K562 (cell line): ENCODE data around the gene VILL. TPM values are rescaled to one million over a fixed set of nuclear protein-coding genes. Genes with fewer than 3 reads are reported as not detected.

Experiments used
- ATF4 ChIP-seq: fragments of 450-650 bp; formaldehyde crosslinking; IDR thresholded peaks from 2 replicates; pipeline ENCODE4 v1.4.0; 2022; ENCODE audit warnings: mild to moderate bottlenecking, moderate library complexity
- ATF6 ChIP-seq: sonication (generic); formaldehyde crosslinking; IDR thresholded peaks from 2 replicates; pipeline ENCODE4 v1.4.0; 2020; ENCODE audit warnings: mild to moderate bottlenecking, missing genetic modification reagents
- BHLHE40 ChIP-seq: IDR thresholded peaks from 2 replicates; pipeline ENCODE4 v1.6.1; 2011; ENCODE audit warnings: low read length, improper control_type of control experiment
- CBX5 ChIP-seq: IDR thresholded peaks from 2 replicates; pipeline ENCODE4 v1.6.1; 2014; ENCODE audit warnings: low read depth, borderline replicate concordance
- CREB1 ChIP-seq, 2 experiments: sonication (generic) in 1 of 2; formaldehyde crosslinking in 1 of 2; IDR thresholded peaks; 2 replicates each; pipeline versions ENCODE4 v1.6.1 to v1.8.0; 2012 to 2022; ENCODE audit warnings: inconsistent platforms in 1 of 2, mild to moderate bottlenecking in 1 of 2, missing genetic modification reagents in 1 of 2, moderate library complexity in 1 of 2
- DACH1 ChIP-seq: fragments of 450-650 bp; IDR thresholded peaks from 2 replicates; pipeline ENCODE4 v1.6.1; 2018; ENCODE audit not compliant: partially characterized antibody
- FOXJ2 ChIP-seq: fragments of 200-800 bp; sonication (Bioruptor generic); IDR thresholded peaks from 2 replicates; pipeline ENCODE4 v1.6.1; 2016; ENCODE audit warnings: missing genetic modification characterization, missing compliant biosample characterization
- HDAC1 ChIP-seq, 2 experiments: fragments of 450-650 bp; IDR thresholded peaks; 2 replicates each; pipeline ENCODE4 v1.6.1; 2016 to 2017; ENCODE audit warnings: inconsistent platforms in 1 of 2, mild to moderate bottlenecking in 1 of 2, moderate library complexity in 1 of 2
- HNRNPUL1 ChIP-seq: fragments of 200-400 bp; formaldehyde crosslinking; IDR thresholded peaks from 2 replicates; pipeline ENCODE4 v1.6.1; 2017; ENCODE audit warnings: low read length
- IRF1 ChIP-seq: sonication (generic); formaldehyde crosslinking; IDR thresholded peaks from 2 replicates; pipeline ENCODE4 v1.8.0; 2022; ENCODE audit warnings: missing genetic modification reagents, mild to moderate bottlenecking, borderline replicate concordance
- KLF13 ChIP-seq: fragments of 450-650 bp; IDR thresholded peaks from 2 replicates; pipeline ENCODE4 v1.6.1; 2016; ENCODE audit warnings: missing genetic modification characterization, low read depth, mild to moderate bottlenecking, missing compliant biosample characterization, moderate library complexity, borderline replicate concordance
- POLR2H ChIP-seq: IDR thresholded peaks from 2 replicates; pipeline ENCODE4 v1.6.1; 2016; ENCODE audit warnings: missing genetic modification characterization, low read depth, mild to moderate bottlenecking, control low read depth, missing compliant biosample characterization, moderate library complexity
- RAD21 ChIP-seq, 2 experiments: fragments of 250-450 bp in 1 of 2; fragments of 450-650 bp in 1 of 2; sonication (Bioruptor Pico) in 1 of 2; formaldehyde crosslinking in 1 of 2; IDR thresholded peaks in 1 of 2; conservative IDR thresholded peaks in 1 of 2; 2 replicates each; pipeline versions ENCODE4 v1.4.0 to v1.8.0; 2020 to 2022; ENCODE audit warnings: mild to moderate bottlenecking in 2 of 2, moderate library complexity in 1 of 2
- SAP30 ChIP-seq: fragments of 200-600 bp; sonication (generic); IDR thresholded peaks from 2 replicates; pipeline ENCODE4 v1.6.1; 2012; ENCODE audit warnings: borderline replicate concordance, low read depth, mild to moderate bottlenecking, moderate library complexity, low read length, control low read depth, inconsistent platforms; ENCODE audit not compliant: insufficient read depth, poor library complexity, severe bottlenecking
- TARDBP ChIP-seq: fragments of 450-650 bp; IDR thresholded peaks from 2 replicates; pipeline ENCODE4 v1.6.1; 2016
- ZNF311 ChIP-seq: fragments of 250-450 bp; sonication (Bioruptor Pico); IDR thresholded peaks from 2 replicates; pipeline ENCODE4 v1.4.0; 2020; ENCODE audit warnings: mild to moderate bottlenecking, moderate library complexity
- ZNF77 ChIP-seq: fragments of 250-450 bp; sonication (Bioruptor Pico); IDR thresholded peaks from 2 replicates; pipeline ENCODE4 v1.5.0; 2020
- polyA plus RNA-seq, 8 experiments: library from polyadenylated mRNA; depleted of rRNA in 4 of 8; stranded (reverse) in 5 of 8; unstranded in 3 of 8; fragments of >200 nt; fragmentation: Nextera tagmentation in 2 of 8; fragmentation: Illumina TruSeq in 1 of 8; extraction: Ambion mirVana in 2 of 8; extraction: Trizol in 1 of 8; gene quantifications; 2 replicates each; pipeline versions ENCODE4 v1.2.1 to v1.2.3, GENCODE V29; 2011 to 2014; ENCODE audit warnings: inconsistent platforms in 1 of 8, missing spikeins in 1 of 8
- total RNA-seq, 7 experiments: library from RNA; depleted of rRNA in 6 of 7; stranded (reverse); fragments of >200 nt in 6 of 7; fragmentation: Illumina TruSeq in 2 of 7; extraction: Trizol in 2 of 7; gene quantifications; 2 replicates each; pipeline versions ENCODE4 v1.2.1 to v1.2.3, GENCODE V29; 2011 to 2021; ENCODE audit warnings: low replicate concordance in 1 of 7
- TF ChIP-seq, protein P1 (sequence below): fragments of 250-450 bp; sonication (Bioruptor Pico); IDR thresholded peaks from 2 replicates; pipeline ENCODE4 v1.5.0; 2021
- TF ChIP-seq, protein P2 (sequence below), 2 experiments: fragments of 200-800 bp in 1 of 2; sonication (Bioruptor generic) in 1 of 2; sonication (generic) in 1 of 2; formaldehyde crosslinking in 1 of 2; IDR thresholded peaks in 1 of 2; conservative IDR thresholded peaks in 1 of 2; 2 replicates each; pipeline versions ENCODE4 v1.5.0 to v1.6.1; 2016 to 2020; ENCODE audit warnings: missing compliant biosample characterization in 1 of 2, missing genetic modification characterization in 1 of 2, missing genetic modification reagents in 1 of 2

VILL gene
- total and polyA plus RNA-seq, 9 of the 15 experiments (the other 6 are each of a cell fraction or from before 2014, with no cell fraction given): 0.11 to 16.0 (median 8.8) TPM

DNA sequence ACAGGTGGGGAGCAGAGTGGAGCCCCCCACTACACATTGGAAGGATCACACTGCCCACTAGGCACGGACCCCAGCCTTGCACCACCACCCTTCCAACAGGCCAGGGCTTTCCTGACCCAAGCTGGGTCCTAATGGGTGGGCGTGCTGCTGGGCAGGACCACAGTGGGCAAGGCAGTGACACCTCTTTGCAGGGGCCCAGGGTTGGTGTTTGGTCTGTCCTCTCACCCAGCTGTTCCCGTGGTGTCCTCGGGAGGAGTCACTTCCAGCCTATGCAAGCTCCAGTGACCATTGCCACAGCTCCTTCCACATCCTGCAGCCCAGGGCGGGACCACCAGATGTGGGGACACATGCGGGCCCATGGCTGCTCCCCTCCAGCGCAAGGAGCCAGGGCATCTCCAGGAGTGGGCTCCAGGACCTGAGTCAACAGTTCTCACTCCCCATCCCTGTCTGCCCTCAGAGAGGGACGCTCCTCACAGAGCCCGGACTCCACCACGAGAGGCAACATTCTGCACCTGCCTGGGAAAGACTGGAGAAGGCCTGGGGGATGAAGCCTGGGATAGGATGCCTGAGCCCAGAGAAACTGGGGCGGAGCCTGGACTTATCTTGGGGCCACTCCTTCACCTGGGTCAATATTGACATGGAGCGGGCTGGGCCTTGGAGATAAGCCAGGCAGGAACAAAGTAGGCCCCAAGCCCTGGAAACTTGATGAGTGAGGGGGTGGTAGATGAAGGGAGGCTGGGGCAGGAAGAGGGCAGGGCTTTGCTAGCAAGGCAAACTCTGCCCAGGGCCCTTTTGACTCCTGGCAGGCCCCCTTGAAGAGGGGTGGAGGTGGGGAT is 3.9 kb upstream of the VILL start (continued):
- TF ChIP-seq DACH1: peak; percentile 75
- TF ChIP-seq ZNF77 (CRISPR knock-in tag): no peak
- no peak for TF ChIP-seq SAP30
- TF ChIP-seq ZNF311 (CRISPR knock-in tag): no peak; the same call in none of the 2 replicates
- peak; percentile 15; the same call in 1 of the 2 replicates for TF ChIP-seq KLF13 (tag)
- TF ChIP-seq, protein P1, sequence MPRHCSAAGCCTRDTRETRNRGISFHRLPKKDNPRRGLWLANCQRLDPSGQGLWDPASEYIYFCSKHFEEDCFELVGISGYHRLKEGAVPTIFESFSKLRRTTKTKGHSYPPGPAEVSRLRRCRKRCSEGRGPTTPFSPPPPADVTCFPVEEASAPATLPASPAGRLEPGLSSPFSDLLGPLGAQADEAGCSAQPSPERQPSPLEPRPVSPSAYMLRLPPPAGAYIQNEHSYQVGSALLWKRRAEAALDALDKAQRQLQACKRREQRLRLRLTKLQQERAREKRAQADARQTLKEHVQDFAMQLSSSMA: no peak
- peak; percentile 27; the same call in 1 of the 2 replicates for TF ChIP-seq HNRNPUL1
- TF ChIP-seq TARDBP: peak; percentile 98
- TF ChIP-seq BHLHE40: peak; percentile 75
- peak; percentile 73; the same call in 1 of the 2 replicates for TF ChIP-seq CREB1 (IDR thresholded peaks at IDR 0.05)
- TF ChIP-seq CREB1 (CRISPR knock-in tag; IDR thresholded peaks at IDR 0.05): peak; percentile 43; the same call in 1 of the 2 replicates
- TF ChIP-seq ATF4 (CRISPR knock-in tag): peak; percentile 54
- TF ChIP-seq HDAC1 (IDR thresholded peaks at IDR 0.05): peak; percentile 48 to 90; a peak in 2 of 4 replicates
- TF ChIP-seq RAD21 (CRISPR knock-in tag; conservative IDR thresholded peaks at IDR 0.05 in 1 of 2, IDR thresholded peaks at IDR 0.05 in 1 of 2): peak in 1 of 2 experiments; percentile 28; a peak in 2 of 4 replicates
- TF ChIP-seq CBX5: peak; percentile 79; the same call in 1 of the 2 replicates
- TF ChIP-seq POLR2H (tag): no peak
- TF ChIP-seq, protein P2, sequence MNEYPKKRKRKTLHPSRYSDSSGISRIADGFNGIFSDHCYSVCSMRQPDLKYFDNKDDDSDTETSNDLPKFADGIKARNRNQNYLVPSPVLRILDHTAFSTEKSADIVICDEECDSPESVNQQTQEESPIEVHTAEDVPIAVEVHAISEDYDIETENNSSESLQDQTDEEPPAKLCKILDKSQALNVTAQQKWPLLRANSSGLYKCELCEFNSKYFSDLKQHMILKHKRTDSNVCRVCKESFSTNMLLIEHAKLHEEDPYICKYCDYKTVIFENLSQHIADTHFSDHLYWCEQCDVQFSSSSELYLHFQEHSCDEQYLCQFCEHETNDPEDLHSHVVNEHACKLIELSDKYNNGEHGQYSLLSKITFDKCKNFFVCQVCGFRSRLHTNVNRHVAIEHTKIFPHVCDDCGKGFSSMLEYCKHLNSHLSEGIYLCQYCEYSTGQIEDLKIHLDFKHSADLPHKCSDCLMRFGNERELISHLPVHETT (CRISPR knock-in tag; conservative IDR thresholded peaks at IDR 0.05 in 1 of 2, IDR thresholded peaks at IDR 0.05 in 1 of 2): no peak
- 0 out of 2 replicates have a peak, but pooled peaks have one; percentile 38 for TF ChIP-seq ATF6
- TF ChIP-seq IRF1 (CRISPR knock-in tag): no peak
- TF ChIP-seq FOXJ2 (tag): peak; percentile 74; the same call in 1 of the 2 replicates
